ENCODE data around the gene LASP1.
"Not testable (repeated sequence)": the region's sequence is repeated elsewhere in the genome, so short reads cannot be mapped to it uniquely, and the experiment has no call there.

LASP1 gene

DNA sequence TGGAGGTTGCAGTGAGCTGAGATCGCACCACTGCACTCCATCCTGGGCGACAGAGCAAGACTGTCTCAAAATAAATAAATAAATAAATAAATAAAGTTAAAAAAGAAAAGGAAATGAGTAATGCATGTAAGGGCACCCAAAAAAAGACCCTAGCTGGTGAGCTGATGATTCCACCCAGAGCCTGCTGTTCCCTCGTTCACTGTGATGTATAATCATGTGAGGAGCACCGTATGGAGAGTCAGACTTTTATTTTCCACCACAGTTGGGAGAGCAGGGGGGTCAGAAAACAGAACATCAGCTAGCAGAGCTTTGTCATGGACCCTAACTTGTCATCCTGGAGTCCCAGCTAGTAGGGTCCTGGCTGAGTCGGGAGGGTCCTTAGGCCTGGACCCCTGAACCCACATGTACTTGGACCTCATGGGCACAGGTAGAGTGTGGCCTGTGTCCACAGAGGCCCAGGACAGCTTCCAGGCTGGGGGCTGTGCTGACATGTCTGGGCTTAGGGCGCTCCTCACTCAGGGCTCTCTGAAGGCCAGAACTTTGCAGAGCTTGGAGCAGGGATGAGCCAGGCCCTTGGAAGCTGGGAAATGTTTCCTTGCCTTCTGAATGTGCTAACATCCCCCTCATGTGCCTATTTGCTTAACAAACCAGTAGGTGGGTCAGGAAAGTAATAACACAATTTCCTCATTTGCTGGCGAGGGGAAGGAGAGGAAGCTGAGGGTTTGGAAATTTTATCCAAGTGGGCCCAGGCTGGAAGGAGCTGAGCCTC is 36.8 kb downstream of the LASP1 start:
- no peak for DNase-seq (ENCODE audit: insufficient read length, low spot score)
- TF ChIP-seq, protein P1, sequence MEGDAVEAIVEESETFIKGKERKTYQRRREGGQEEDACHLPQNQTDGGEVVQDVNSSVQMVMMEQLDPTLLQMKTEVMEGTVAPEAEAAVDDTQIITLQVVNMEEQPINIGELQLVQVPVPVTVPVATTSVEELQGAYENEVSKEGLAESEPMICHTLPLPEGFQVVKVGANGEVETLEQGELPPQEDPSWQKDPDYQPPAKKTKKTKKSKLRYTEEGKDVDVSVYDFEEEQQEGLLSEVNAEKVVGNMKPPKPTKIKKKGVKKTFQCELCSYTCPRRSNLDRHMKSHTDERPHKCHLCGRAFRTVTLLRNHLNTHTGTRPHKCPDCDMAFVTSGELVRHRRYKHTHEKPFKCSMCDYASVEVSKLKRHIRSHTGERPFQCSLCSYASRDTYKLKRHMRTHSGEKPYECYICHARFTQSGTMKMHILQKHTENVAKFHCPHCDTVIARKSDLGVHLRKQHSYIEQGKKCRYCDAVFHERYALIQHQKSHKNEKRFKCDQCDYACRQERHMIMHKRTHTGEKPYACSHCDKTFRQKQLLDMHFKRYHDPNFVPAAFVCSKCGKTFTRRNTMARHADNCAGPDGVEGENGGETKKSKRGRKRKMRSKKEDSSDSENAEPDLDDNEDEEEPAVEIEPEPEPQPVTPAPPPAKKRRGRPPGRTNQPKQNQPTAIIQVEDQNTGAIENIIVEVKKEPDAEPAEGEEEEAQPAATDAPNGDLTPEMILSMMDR (IDR thresholded peaks at IDR 0.05; ENCODE audit: insufficient read depth, missing control alignments): no peak
- no peak for FAIRE-seq

- TF ChIP-seq, protein P1 (IDR thresholded peaks at IDR 0.05; ENCODE audit: insufficient read depth, missing control alignments): no peak
- no peak for FAIRE-seq
- no peak for DNase-seq (ENCODE audit: insufficient read length, low spot score)
Observed at GRCh38 chr17:38907930-38908675, 38.2 kb downstream of the LASP1 start.

- DNase-seq (ENCODE audit: insufficient read length, low spot score): no peak
- no peak for FAIRE-seq
- TF ChIP-seq, protein P1 (IDR thresholded peaks at IDR 0.05; ENCODE audit: insufficient read depth, missing control alignments): no peak
Observed at GRCh38 chr17:38908676-38909181, 38.9 kb downstream of the LASP1 start.

GRCh38 chr17:38910325-38910724 is 40.5 kb downstream of the LASP1 start:
- no peak for FAIRE-seq
- TF ChIP-seq, protein P1 (IDR thresholded peaks at IDR 0.05; ENCODE audit: insufficient read depth, missing control alignments): no peak
- no peak for DNase-seq (ENCODE audit: insufficient read length, low spot score)

DNA sequence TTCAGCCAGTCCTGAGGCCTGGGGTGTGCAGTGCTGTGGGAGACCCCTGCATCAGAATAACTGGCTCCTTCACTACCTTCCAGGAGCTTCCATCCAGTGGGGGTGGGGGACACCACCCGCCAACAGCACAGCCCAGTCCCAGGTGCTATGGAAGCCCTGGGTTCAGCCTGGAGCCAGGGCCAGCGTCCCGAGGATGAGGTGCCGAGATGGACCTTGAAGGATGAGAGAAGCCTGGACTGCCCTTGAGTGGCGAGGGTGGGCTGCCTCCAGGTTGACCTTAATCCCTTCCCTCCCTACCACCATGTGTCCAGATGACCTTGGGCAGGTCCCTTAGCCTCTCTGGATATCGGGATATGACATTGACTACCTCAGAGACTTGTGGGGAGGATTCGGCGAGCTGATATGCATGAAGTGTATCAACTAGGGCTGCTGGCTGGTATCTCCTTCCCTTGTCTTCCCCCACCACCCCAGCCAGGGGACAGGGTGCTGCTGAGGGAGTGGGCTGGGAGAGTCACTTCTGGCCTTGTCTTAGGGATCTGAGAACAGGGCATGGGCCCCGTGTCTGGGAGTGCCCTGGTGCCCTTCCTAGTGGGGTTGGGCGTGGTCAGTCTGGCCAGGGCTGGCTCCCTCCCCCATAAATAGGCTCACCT is 41.3 kb downstream of the LASP1 start:
- TF ChIP-seq, protein P1 (IDR thresholded peaks at IDR 0.05; ENCODE audit: insufficient read depth, missing control alignments): no peak
- DNase-seq (ENCODE audit: insufficient read length, low spot score) (no peak), FAIRE-seq (no peak)

DNA sequence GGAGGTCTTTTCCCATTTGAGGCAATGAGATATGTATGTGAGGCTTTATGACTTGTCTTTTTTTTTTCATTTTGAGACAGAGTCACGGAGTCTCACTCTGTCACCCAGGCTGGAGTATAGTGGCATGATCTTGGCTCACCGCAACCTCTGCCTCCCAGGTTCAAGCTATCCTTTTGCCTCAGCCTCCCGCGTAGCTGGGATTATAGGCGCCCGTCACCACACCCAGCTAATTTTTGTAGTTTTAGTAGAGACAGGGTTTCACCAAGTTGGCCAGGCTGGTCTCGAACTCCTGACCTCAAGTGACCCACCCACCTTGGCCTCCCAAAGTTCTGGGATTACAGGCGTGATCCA is 41.8 kb downstream of the LASP1 start:
- not testable (repeated sequence) for FAIRE-seq; DNase-seq (ENCODE audit: insufficient read length, low spot score)

GRCh38 chr17:38912221-38912813 is 42.5 kb downstream of the LASP1 start:
- no peak for FAIRE-seq
- TF ChIP-seq, protein P1 (IDR thresholded peaks at IDR 0.05; ENCODE audit: insufficient read depth, missing control alignments): no peak
- no peak for DNase-seq (ENCODE audit: insufficient read length, low spot score)

Data from D721Med (cell line).